Measurements from ENCODE around the gene EEF1A2. TPM values are rescaled to one million over a fixed set of nuclear protein-coding genes. Genes with fewer than 3 reads are reported as not detected.
A peak's percentile ranks its signal among the peaks of the same experiment; 100 is the strongest.

Gene EEF1A2
- total RNA-seq, 1 experiment from 2014 or later: 47.5 TPM

GRCh38 chr20:63538204-63539091, 39.6 kb upstream of the EEF1A2 start:
- no peak for DNase-seq (ENCODE audit: low spot score)
- in situ Hi-C loops (cut with HindIII; ENCODE audit: low sequenced_read_pairs): no loop called here

- in situ Hi-C loops (cut with HindIII; ENCODE audit: low sequenced_read_pairs): no loop called here
- DNase-seq (ENCODE audit: low spot score): peak; percentile 80
Observed at GRCh38 chr20:63537525-63538203, 38.8 kb upstream of the EEF1A2 start.

GRCh38 chr20:63536997-63537524, 38.2 kb upstream of the EEF1A2 start, which contains the start of gene PTK6:
PTK6 (minus strand) TSS chr20:63537376; CDS start chr20:63537314, 62 bp downstream.
- no peak for DNase-seq (ENCODE audit: low spot score)
- in situ Hi-C loops (cut with HindIII; ENCODE audit: low sequenced_read_pairs): no loop called here

GRCh38 chr20:63536241-63536977, 37.5 kb upstream of the EEF1A2 start:
- in situ Hi-C loops (cut with HindIII; ENCODE audit: low sequenced_read_pairs): no loop called here
- DNase-seq (ENCODE audit: low spot score): no peak

- in situ Hi-C loops (cut with HindIII; ENCODE audit: low sequenced_read_pairs): no loop called here
- no peak for DNase-seq (ENCODE audit: low spot score)
Observed at GRCh38 chr20:63534831-63535651, 36.2 kb upstream of the EEF1A2 start.

GRCh38 chr20:63534427-63534830, 35.5 kb upstream of the EEF1A2 start:
- in situ Hi-C loops (cut with HindIII; ENCODE audit: low sequenced_read_pairs): no loop called here
- no peak for DNase-seq (ENCODE audit: low spot score)

GRCh38 chr20:63533871-63534393, 35.0 kb upstream of the EEF1A2 start:
- in situ Hi-C loops (cut with HindIII; ENCODE audit: low sequenced_read_pairs): no loop called here
- DNase-seq (ENCODE audit: low spot score): no peak

- DNase-seq (ENCODE audit: low spot score): no peak
- in situ Hi-C loops (cut with HindIII; ENCODE audit: low sequenced_read_pairs): no loop called here
Observed at GRCh38 chr20:63533388-63533787, 34.5 kb upstream of the EEF1A2 start.

- in situ Hi-C loops (cut with HindIII; ENCODE audit: low sequenced_read_pairs): no loop called here
- DNase-seq (ENCODE audit: low spot score): no peak
Observed at GRCh38 chr20:63532449-63532971, 33.6 kb upstream of the EEF1A2 start.

- in situ Hi-C loops (cut with HindIII; ENCODE audit: low sequenced_read_pairs): no loop called here
- no peak for DNase-seq (ENCODE audit: low spot score)
Observed at GRCh38 chr20:63531686-63532448, 33.0 kb upstream of the EEF1A2 start.

GRCh38 chr20:63530788-63531160, 31.9 kb upstream of the EEF1A2 start:
- DNase-seq (ENCODE audit: low spot score): no peak
- in situ Hi-C loops (cut with HindIII; ENCODE audit: low sequenced_read_pairs): no loop called here

- in situ Hi-C loops (cut with HindIII; ENCODE audit: low sequenced_read_pairs): no loop called here
- DNase-seq (ENCODE audit: low spot score): no peak
Observed at GRCh38 chr20:63529861-63530787, 31.2 kb upstream of the EEF1A2 start.

- in situ Hi-C loops (cut with HindIII; ENCODE audit: low sequenced_read_pairs): no loop called here
- no peak for DNase-seq (ENCODE audit: low spot score)
Observed at GRCh38 chr20:63529180-63529860, 30.4 kb upstream of the EEF1A2 start.

GRCh38 chr20:63527184-63527583, 28.3 kb upstream of the EEF1A2 start:
- in situ Hi-C loops (cut with HindIII; ENCODE audit: low sequenced_read_pairs): no loop called here
- no peak for DNase-seq (ENCODE audit: low spot score)

- DNase-seq (ENCODE audit: low spot score): no peak
- in situ Hi-C loops (cut with HindIII; ENCODE audit: low sequenced_read_pairs): no loop called here
Observed at GRCh38 chr20:63525971-63526370, 27.1 kb upstream of the EEF1A2 start.

- in situ Hi-C loops (cut with HindIII; ENCODE audit: low sequenced_read_pairs): no loop called here
- no peak for DNase-seq (ENCODE audit: low spot score)
Observed at GRCh38 chr20:63525185-63525584, 26.3 kb upstream of the EEF1A2 start.

All from G401 (cell line).